ENCODE data around the gene RAPGEF2. TPM values are rescaled to one million over a fixed set of nuclear protein-coding genes. Genes with fewer than 3 reads are reported as not detected.

The RAPGEF2 gene
- total and polyA plus RNA-seq, 2 of the 8 experiments (the other 6 are each of a cell fraction or from before 2014, with no cell fraction given): 24.4 to 48.6 TPM

GRCh38 chr4:159237975-159238374 lies 135.1 kb downstream of the RAPGEF2 start:
- H2AK5ac ChIP-seq (ENCODE audit: low read depth, low read length): no peak overlapping the region
- H4K91ac ChIP-seq (replicated peaks; ENCODE audit: insufficient read length, low read length): no peak overlapping the region
- CTCF ChIA-PET (ENCODE audit: partially characterized antibody): interaction anchor here (0.7 to 0.9 kb wide), 4 partner anchors 10 to 742 kb away, joined by 3 to 4 read pairs (median 3); no protein-coding TSS in a partner anchor
- H2BK20ac ChIP-seq (ENCODE audit: low read length): no peak overlapping the region
- DNase-seq (ENCODE audit: low read depth in 1 of 2, low spot score in 2 of 2) (no peak), FAIRE-seq (no peak)
- no peak overlapping the region for H2BK120ac ChIP-seq (replicated peaks; ENCODE audit: low read depth, low read length)
- no peaks in the 10 kb centered on the region for H3K79me1 ChIP-seq (ENCODE audit: low read depth, low read length)
- H3K23ac ChIP-seq (ENCODE audit: insufficient read length): no peak overlapping the region
- no peak overlapping the region for H2AFZ ChIP-seq (ENCODE audit: low read length)
- H3K79me2 ChIP-seq (ENCODE audit: control insufficient read depth in 1 of 2, insufficient read depth in 2 of 2, low read length in 2 of 2): peaks cover 0 to 27% of the 10 kb centered on the region in 2 experiments; a peak in 2 of 4 replicates
- no peak overlapping the region for H3K14ac ChIP-seq (ENCODE audit: insufficient read length)
- TF ChIP-seq SP2 (IDR thresholded peaks at IDR 0.05; ENCODE audit: low read length) (no peak), RAD21 (IDR thresholded peaks at IDR 0.05 in 1 of 2, conservative IDR thresholded peaks at IDR 0.05 in 1 of 2; ENCODE audit: low read depth in 2 of 2, low read length in 2 of 2) (no peak), NANOG (IDR thresholded peaks at IDR 0.05; ENCODE audit: insufficient read depth, low read depth, low read length, poor library complexity, severe bottlenecking) (no peak), YY1 (IDR thresholded peaks at IDR 0.05; ENCODE audit: low read depth, low read length) (no peak)
- no peak overlapping the region for H2BK5ac ChIP-seq (ENCODE audit: low read depth, low read length)
- H3K4me1 ChIP-seq (replicated peaks in 1 of 4; ENCODE audit: control insufficient read depth in 3 of 4, insufficient read depth in 4 of 4, low read length in 3 of 4): peaks cover 2 to 5% (median 4%) of the 10 kb centered on the region in 4 experiments; a peak in 4 of 7 replicates
- H4K20me1 ChIP-seq (replicated peaks in 1 of 2; ENCODE audit: control insufficient read depth in 1 of 2, insufficient read depth in 2 of 2, low read length in 2 of 2): no peaks in the 10 kb centered on the region
- H3K9ac ChIP-seq (replicated peaks in 1 of 4; ENCODE audit: extremely low read depth in 1 of 4, low read depth in 3 of 4, low read length in 3 of 4): no peak overlapping the region
- H2BK12ac ChIP-seq (ENCODE audit: low read depth, low read length): no peak overlapping the region
- H3K4me3 ChIP-seq (ENCODE audit: extremely low read depth in 1 of 4, insufficient read depth in 2 of 4, low read depth in 3 of 4, low read length in 4 of 4): no peak overlapping the region
- no peaks in the 10 kb centered on the region for H3K23me2 ChIP-seq (ENCODE audit: low read depth, low read length)
- H3K18ac ChIP-seq (ENCODE audit: extremely low read depth, low read length): no peak overlapping the region
- H4K5ac ChIP-seq (ENCODE audit: insufficient read length, low read depth, low read length): no peak overlapping the region
- H4K8ac ChIP-seq (ENCODE audit: extremely low read depth, insufficient read depth, low read length): no peak overlapping the region
- H3K56ac ChIP-seq (replicated peaks; ENCODE audit: insufficient read length, low read depth, low read length): no peak overlapping the region
- no peak overlapping the region for H3K27ac ChIP-seq (ENCODE audit: low read depth, low read length)
- 96% methylated on average over 2 of the region's 2 CpGs; no CpG with 5 or more reads in 1 of the 2 experiments for WGBS, 2 experiments (ENCODE audit: extremely low coverage in 1 of 2, insufficient coverage in 1 of 2, insufficient read length in 1 of 2, insufficient replicate concordance in 2 of 2, low coverage in 1 of 2, low lambda C conversion rate in 2 of 2, missing lambda C conversion rate in 1 of 2)
- H2BK15ac ChIP-seq (ENCODE audit: low read length): no peak overlapping the region
- no peaks in the 10 kb centered on the region for H3K27me3 ChIP-seq (replicated peaks in 1 of 4; ENCODE audit: control insufficient read depth in 3 of 4, extremely low read depth in 1 of 4, insufficient read depth in 3 of 4, low read length in 3 of 4)
- no peak overlapping the region for H3K4me2 ChIP-seq (ENCODE audit: insufficient read depth in 1 of 2, low read depth in 2 of 2, low read length in 2 of 2)
- H3K36me3 ChIP-seq (ENCODE audit: control insufficient read depth in 2 of 4, insufficient read depth in 4 of 4, low read length in 3 of 4): no peaks in the 10 kb centered on the region
- POLR2A ChIA-PET (ENCODE audit: partially characterized antibody): interaction anchor here (0.6 kb wide), 1 partner anchor 82 kb away, joined by 3 read pairs; no protein-coding TSS in a partner anchor
- H3K4ac ChIP-seq (replicated peaks; ENCODE audit: insufficient read length, low read depth, low read length): no peak overlapping the region
- no peaks in the 10 kb centered on the region for H3K9me3 ChIP-seq (ENCODE audit: insufficient read depth in 2 of 2, low read depth in 1 of 2, low read length in 1 of 2)

All from H1 (cell line).